Measurements from ENCODE around the gene NSMCE4A.
"Not testable (repeated sequence)": the region's sequence is repeated elsewhere in the genome, so short reads cannot be mapped to it uniquely, and the experiment has no call there.

Gene NSMCE4A

GRCh38 chr10:121919666-121920065, 55.4 kb downstream of the NSMCE4A start:
- H3K9ac ChIP-seq (ENCODE audit: low read length in 2 of 2), result no peak overlapping the region
- H3K36me3 ChIP-seq (ENCODE audit: control insufficient read depth in 2 of 2, insufficient read depth in 2 of 2, low read length in 2 of 2), result peaks cover 3 to 10% of the 10 kb centered on the region in 2 donors
- no peak overlapping the region for H3K4me3 ChIP-seq (ENCODE audit: low read length in 2 of 2)
- H3K9me3 ChIP-seq (ENCODE audit: control insufficient read depth in 2 of 2, low read length in 2 of 2), result no peaks in the 10 kb centered on the region
- no peak overlapping the region for H3K27ac ChIP-seq (ENCODE audit: low read length)
- H3K4me1 ChIP-seq (ENCODE audit: control insufficient read depth, insufficient read depth, low read length), result no peaks in the 10 kb centered on the region
- H3K27me3 ChIP-seq (ENCODE audit: control insufficient read depth in 1 of 2, insufficient read depth in 2 of 2, low read length in 2 of 2), result no peaks in the 10 kb centered on the region

- not testable (repeated sequence) for H3K4me1 ChIP-seq (ENCODE audit: control insufficient read depth, insufficient read depth, low read length); H3K27me3 ChIP-seq (ENCODE audit: control insufficient read depth in 1 of 2, insufficient read depth in 2 of 2, low read length in 2 of 2); H3K9me3 ChIP-seq (ENCODE audit: control insufficient read depth in 2 of 2, low read length in 2 of 2); H3K36me3 ChIP-seq (ENCODE audit: control insufficient read depth in 2 of 2, insufficient read depth in 2 of 2, low read length in 2 of 2); H3K4me3 ChIP-seq (ENCODE audit: low read length in 2 of 2); H3K27ac ChIP-seq (ENCODE audit: low read length); H3K9ac ChIP-seq (ENCODE audit: low read length in 2 of 2)
Observed at GRCh38 chr10:121918800-121919199, 56.2 kb downstream of the NSMCE4A start.

- Histone ChIP-seq H3K4me1 (ENCODE audit: control insufficient read depth, insufficient read depth, low read length) (no peaks in the 10 kb centered on the region), H3K9me3 (ENCODE audit: control insufficient read depth in 2 of 2, low read length in 2 of 2) (no peaks in the 10 kb centered on the region), H3K27me3 (ENCODE audit: control insufficient read depth in 1 of 2, insufficient read depth in 2 of 2, low read length in 2 of 2) (no peaks in the 10 kb centered on the region), H3K4me3 (ENCODE audit: low read length in 2 of 2) (no peak overlapping the region), H3K36me3 (ENCODE audit: control insufficient read depth in 2 of 2, insufficient read depth in 2 of 2, low read length in 2 of 2) (peaks cover 2 to 5% of the 10 kb centered on the region in 2 donors), H3K9ac (ENCODE audit: low read length in 2 of 2) (no peak overlapping the region), H3K27ac (ENCODE audit: low read length) (no peak overlapping the region)
Observed at GRCh38 chr10:121914661-121915060, 60.4 kb downstream of the NSMCE4A start.

GRCh38 chr10:121911421-121911697, 63.7 kb downstream of the NSMCE4A start:
- no peaks in the 10 kb centered on the region for H3K27me3 ChIP-seq (ENCODE audit: control insufficient read depth in 1 of 2, insufficient read depth in 2 of 2, low read length in 2 of 2)
- no peaks in the 10 kb centered on the region for H3K4me1 ChIP-seq (ENCODE audit: control insufficient read depth, insufficient read depth, low read length)
- H3K27ac ChIP-seq (ENCODE audit: low read length), result no peak overlapping the region
- peaks cover 6 to 12% of the 10 kb centered on the region in 2 donors for H3K36me3 ChIP-seq (ENCODE audit: control insufficient read depth in 2 of 2, insufficient read depth in 2 of 2, low read length in 2 of 2)
- no peak overlapping the region for H3K4me3 ChIP-seq (ENCODE audit: low read length in 2 of 2)
- H3K9ac ChIP-seq (ENCODE audit: low read length in 2 of 2), result no peak overlapping the region
- no peaks in the 10 kb centered on the region for H3K9me3 ChIP-seq (ENCODE audit: control insufficient read depth in 2 of 2, low read length in 2 of 2)

GRCh38 chr10:121910673-121911420, 64.2 kb downstream of the NSMCE4A start:
- Histone ChIP-seq H3K36me3 (ENCODE audit: control insufficient read depth in 2 of 2, insufficient read depth in 2 of 2, low read length in 2 of 2) (peaks cover 6 to 12% of the 10 kb centered on the region in 2 donors), H3K4me3 (ENCODE audit: low read length in 2 of 2) (no peak overlapping the region)

More at GRCh38 chr10:121910673-121911420, 64.2 kb downstream of the NSMCE4A start:
- Histone ChIP-seq H3K27me3 (ENCODE audit: control insufficient read depth in 1 of 2, insufficient read depth in 2 of 2, low read length in 2 of 2) (no peaks in the 10 kb centered on the region), H3K27ac (ENCODE audit: low read length) (no peak overlapping the region), H3K4me1 (ENCODE audit: control insufficient read depth, insufficient read depth, low read length) (no peaks in the 10 kb centered on the region), H3K9me3 (ENCODE audit: control insufficient read depth in 2 of 2, low read length in 2 of 2) (no peaks in the 10 kb centered on the region), H3K9ac (ENCODE audit: low read length in 2 of 2) (no peak overlapping the region)
